IMR-90 (cell line): Measurements from ENCODE around the gene IRX3. TPM values are rescaled to one million over a fixed set of nuclear protein-coding genes. Genes with fewer than 3 reads are reported as not detected.

Experiments used
- ATAC-seq: fragments of 200-7000 bp; cut with Tn5 transposase; 2 replicates; pipeline ENCODE4 v1.9.1; 2020; ENCODE audit warnings: low read depth, mild to moderate bottlenecking, moderate library complexity
- BruUV-seq: library from RNA; stranded (reverse); fragments of 400-500 nt; replicated peaks from 2 replicates; lab custom pipeline; 2021; lab: Mats Ljungman, UMichigan
- CTCF ChIA-PET: fragments of 300-600 bp; formaldehyde crosslinking; extraction: SDS; loops from one replicate; lab custom pipeline; 2021; ENCODE audit warnings: antibody characterized with exemption; lab: Yijun Ruan, JAX
- POLR2A ChIA-PET: fragments of 300-600 bp; sonication (Branson Sonifier 250); formaldehyde crosslinking; loops from one replicate; lab custom pipeline; 2022; ENCODE audit warnings: antibody characterized with exemption; ENCODE audit not compliant: unreplicated experiment; lab: Charles Lee
- DNase-seq: peaks from one replicate; pipeline ENCODE4 v3.0.0; 2013
- H2AFZ ChIP-seq: replicated peaks from 2 replicates; pipeline ENCODE3; 2013; ENCODE audit warnings: low read length, mild to moderate bottlenecking; ENCODE audit not compliant: poor library complexity
- H2AK5ac ChIP-seq: 2 replicates; pipeline ENCODE4 v1.6.1; 2013; ENCODE audit warnings: low read depth, low read length, inconsistent platforms
- H2AK9ac ChIP-seq: replicated peaks from 2 replicates; pipeline ENCODE3; 2013; ENCODE audit warnings: mild to moderate bottlenecking, low read depth, low read length, moderate library complexity; ENCODE audit not compliant: poor library complexity
- H2BK120ac ChIP-seq: 2 replicates; pipeline ENCODE4 v1.6.1; 2013; ENCODE audit warnings: low read depth, low read length, inconsistent platforms
- H2BK15ac ChIP-seq: 3 replicates; pipeline ENCODE4 v1.6.1; 2013; ENCODE audit warnings: low read depth, low read length, inconsistent platforms
- H2BK20ac ChIP-seq: 2 replicates; pipeline ENCODE4 v1.6.1; 2013; ENCODE audit warnings: low read depth, mild to moderate bottlenecking, inconsistent platforms, low read length, moderate library complexity
- H2BK5ac ChIP-seq: 2 replicates; pipeline ENCODE4 v1.6.1; 2013; ENCODE audit warnings: mild to moderate bottlenecking, low read depth, low read length, inconsistent platforms; ENCODE audit not compliant: poor library complexity, severe bottlenecking
- H3K14ac ChIP-seq: replicated peaks from 2 replicates; pipeline ENCODE4 v1.6.1; 2013; ENCODE audit warnings: low read depth, low read length, inconsistent platforms
- H3K18ac ChIP-seq: 2 replicates; pipeline ENCODE4 v1.6.1; 2013; ENCODE audit warnings: low read depth, low read length, control low read depth
- H3K23ac ChIP-seq: 2 replicates; pipeline ENCODE4 v1.6.1; 2013; ENCODE audit warnings: low read depth, low read length, inconsistent platforms
- H3K27ac ChIP-seq: 2 replicates; pipeline ENCODE4 v1.5.1; 2013; ENCODE audit warnings: mild to moderate bottlenecking, control low read depth, low read length; ENCODE audit not compliant: insufficient read depth
- H3K27me3 ChIP-seq: 2 replicates; pipeline ENCODE4 v1.6.1; 2013; ENCODE audit warnings: low read length; ENCODE audit not compliant: control insufficient read depth, insufficient read depth
- H3K36me3 ChIP-seq: 2 replicates; pipeline ENCODE4 v1.6.1; 2013; ENCODE audit warnings: low read length, mixed read lengths; ENCODE audit not compliant: control insufficient read depth, insufficient read depth
- H3K4ac ChIP-seq: 2 replicates; pipeline ENCODE4 v1.6.1; 2013; ENCODE audit warnings: low read depth, low read length, inconsistent platforms
- H3K4me1 ChIP-seq: 2 replicates; pipeline ENCODE4 v1.6.1; 2013; ENCODE audit warnings: low read length, mixed read lengths; ENCODE audit not compliant: control insufficient read depth, insufficient read depth
- H3K4me2 ChIP-seq: 2 replicates; pipeline ENCODE4 v1.6.1; 2013; ENCODE audit warnings: low read depth, mild to moderate bottlenecking, control low read depth, low read length, moderate library complexity
- H3K4me3 ChIP-seq: 2 replicates; pipeline ENCODE4 v1.5.1; 2013; ENCODE audit warnings: low read depth, mild to moderate bottlenecking, control low read depth, low read length, moderate library complexity; ENCODE audit not compliant: insufficient read depth
- H3K56ac ChIP-seq: 2 replicates; pipeline ENCODE4 v1.6.1; 2013; ENCODE audit warnings: low read length, inconsistent platforms; ENCODE audit not compliant: insufficient read depth; ENCODE audit errors: extremely low read depth
- H3K79me1 ChIP-seq, 2 experiments: 2 replicates each; pipeline ENCODE4 v1.6.1; 2013; ENCODE audit warnings: low read length in 2 of 2, inconsistent platforms in 1 of 2, low read depth in 1 of 2
- H3K9ac ChIP-seq: 2 replicates; pipeline ENCODE4 v1.6.1; 2013; ENCODE audit warnings: low read depth, low read length, control low read depth
- H3K9me1 ChIP-seq: 2 replicates; pipeline ENCODE4 v1.6.1; 2013; ENCODE audit warnings: low read length, inconsistent platforms; ENCODE audit not compliant: insufficient read depth
- H3K9me3 ChIP-seq: 2 replicates; pipeline ENCODE4 v1.6.1; 2013; ENCODE audit warnings: low read length; ENCODE audit not compliant: control insufficient read depth, insufficient read depth
- H4K20me1 ChIP-seq: 2 replicates; pipeline ENCODE4 v1.6.1; 2013; ENCODE audit warnings: low read length, inconsistent platforms; ENCODE audit not compliant: insufficient read depth
- H4K5ac ChIP-seq: 2 replicates; pipeline ENCODE4 v1.6.1; 2013; ENCODE audit warnings: mild to moderate bottlenecking, low read depth, low read length, control low read depth
- H4K8ac ChIP-seq, 2 experiments: 2 replicates each; pipeline ENCODE4 v1.6.1; 2013; ENCODE audit warnings: low read depth in 2 of 2, low read length in 2 of 2, control low read depth in 1 of 2, inconsistent platforms in 1 of 2
- H4K91ac ChIP-seq: 2 replicates; pipeline ENCODE4 v1.6.1; 2013; ENCODE audit warnings: low read depth, low read length, inconsistent platforms; ENCODE audit not compliant: insufficient read depth
- BHLHE40 ChIP-seq: fragments of 150-350 bp; IDR thresholded peaks from 2 replicates; pipeline ENCODE4 v1.6.1; 2016; ENCODE audit warnings: mild to moderate bottlenecking, low read depth, low read length
- CEBPB ChIP-seq: IDR thresholded peaks from 2 replicates; pipeline ENCODE4 v1.6.1; 2012; ENCODE audit warnings: low read depth, low read length, improper control_type of control experiment
- CHD1 ChIP-seq: IDR thresholded peaks from 2 replicates; pipeline ENCODE4 v1.6.1; 2012; ENCODE audit warnings: low read depth, low read length, improper control_type of control experiment
- CTCF ChIP-seq: conservative IDR thresholded peaks from 2 replicates; pipeline ENCODE4 v1.5.1; 2012; ENCODE audit warnings: mild to moderate bottlenecking, low read depth, low read length, improper control_type of control experiment
- ELK1 ChIP-seq: fragments of 150-350 bp; IDR thresholded peaks from 2 replicates; pipeline ENCODE4 v1.6.1; 2016; ENCODE audit warnings: low read depth, mild to moderate bottlenecking, low read length, moderate library complexity, borderline replicate concordance
- FOS ChIP-seq: fragments of 150-350 bp; IDR thresholded peaks from 2 replicates; pipeline ENCODE4 v1.6.1; 2016; ENCODE audit warnings: low read depth, low read length
- MAFK ChIP-seq: IDR thresholded peaks from 2 replicates; pipeline ENCODE4 v1.6.1; 2012; ENCODE audit warnings: low read depth, low read length, improper control_type of control experiment
- MAZ ChIP-seq: IDR thresholded peaks from 2 replicates; pipeline ENCODE4 v1.6.1; 2012; ENCODE audit warnings: low read depth, mild to moderate bottlenecking, low read length, improper control_type of control experiment, moderate library complexity, borderline replicate concordance
- MXI1 ChIP-seq: IDR thresholded peaks from 2 replicates; pipeline ENCODE4 v1.6.1; 2012; ENCODE audit warnings: low read depth, mild to moderate bottlenecking, low read length, moderate library complexity, borderline replicate concordance
- NFE2L2 ChIP-seq: fragments of 150-350 bp; IDR thresholded peaks from 2 replicates; pipeline ENCODE4 v1.6.1; 2016; ENCODE audit warnings: low read depth, mild to moderate bottlenecking, low read length
- POLR2A ChIP-seq: IDR thresholded peaks from 2 replicates; pipeline ENCODE4 v1.6.1; 2012; ENCODE audit warnings: mild to moderate bottlenecking, low read depth, low read length
- RAD21 ChIP-seq: IDR thresholded peaks from 2 replicates; pipeline ENCODE4 v1.6.1; 2012; ENCODE audit warnings: low read length, improper control_type of control experiment
- RCOR1 ChIP-seq: IDR thresholded peaks from 2 replicates; pipeline ENCODE4 v1.6.1; 2012; ENCODE audit warnings: mild to moderate bottlenecking, low read length, improper control_type of control experiment; ENCODE audit not compliant: insufficient replicate concordance
- RFX5 ChIP-seq: IDR thresholded peaks from 2 replicates; pipeline ENCODE4 v1.8.0; 2012; ENCODE audit warnings: low read depth, mild to moderate bottlenecking, low read length, moderate library complexity
- SMC3 ChIP-seq: fragments of 150-350 bp; IDR thresholded peaks from 2 replicates; pipeline ENCODE4 v1.6.1; 2016; ENCODE audit warnings: low read depth, mild to moderate bottlenecking, antibody characterized with exemption, low read length, moderate library complexity
- USF2 ChIP-seq: fragments of 150-350 bp; IDR thresholded peaks from 2 replicates; pipeline ENCODE4 v1.6.1; 2017; ENCODE audit warnings: mild to moderate bottlenecking, antibody characterized with exemption, low read length, low read depth
- WGBS, 2 experiments: methylation state at CpG; one replicate each; pipeline versions ENCODE4 v1.1.5 to v1.1.7; 2013; ENCODE audit warnings: missing lambda C conversion rate in 2 of 2; ENCODE audit not compliant: insufficient read length in 1 of 2; ENCODE audit errors: extremely low coverage in 2 of 2; 5-methylcytosine and 5-hydroxymethylcytosine counted together
- dilution Hi-C: fragments of 300-500 bp; cut with HindIII; formaldehyde crosslinking; loops from one replicate; pipeline ENCODE4 v1.14.3; 2018; ENCODE audit warnings: low sequenced_read_pairs; ENCODE audit not compliant: unreplicated experiment
- in situ Hi-C: fragments of 300-500 bp; cut with MboI; formaldehyde crosslinking; loops from 3 replicates; pipeline ENCODE4 v1.14.3; 2019; ENCODE audit warnings: low sequenced_read_pairs, inconsistent platforms, mixed read lengths
- intact Hi-C: fragments of 100-400 bp; cut with micrococcal nuclease; formaldehyde crosslinking; loops from 2 replicates; pipeline ENCODE4 v1.10.0; 2022
- polyA plus RNA-seq, 3 experiments: library from polyadenylated mRNA; depleted of rRNA; stranded (reverse); fragments of >200 nt; gene quantifications; 2 replicates each; pipeline ENCODE4 v1.2.3, GENCODE V29; 2012; ENCODE audit warnings: low replicate concordance in 1 of 3
- total RNA-seq: library from RNA; depleted of rRNA; stranded (reverse); fragments of >200 nt; gene quantifications from 2 replicates; pipeline ENCODE4 v1.2.3, GENCODE V29; 2012

Gene IRX3
- total and polyA plus RNA-seq, 2 of the 4 experiments (the other 2 are of a cell fraction): not detected

GRCh38 chr16:54288835-54289241, 2.3 kb upstream of the IRX3 start:
- ATAC-seq: no peak
- no peak overlapping the region for H2AFZ ChIP-seq
- no peaks in the 10 kb centered on the region for H4K20me1 ChIP-seq
- 0% methylated on average over 9 of the region's 25 CpGs; no CpG with 5 or more reads in 1 of the 2 experiments for WGBS, 2 experiments
- H3K79me1 ChIP-seq: no peaks in the 10 kb centered on the region
- TF ChIP-seq BHLHE40 (no peak), MAFK (no peak), MAZ (no peak), FOS (no peak), CTCF (no peak), RAD21 (no peak), RFX5 (no peak), ELK1 (no peak), NFE2L2 (no peak), POLR2A (no peak), RCOR1 (no peak), MXI1 (no peak), USF2 (no peak), CHD1 (no peak), SMC3 (no peak), CEBPB (no peak)
- no peak overlapping the region for H2BK120ac ChIP-seq
- no peak overlapping the region for H4K91ac ChIP-seq
- H3K4ac ChIP-seq: no peak overlapping the region
- POLR2A ChIA-PET: no interaction called here
- peaks cover 21% of the 10 kb centered on the region for H3K9me3 ChIP-seq
- H3K27ac ChIP-seq: no peak overlapping the region
- H3K56ac ChIP-seq: no peak overlapping the region
- H4K8ac ChIP-seq: no peak overlapping the region
- no peak overlapping the region for H3K18ac ChIP-seq
- H3K27me3 ChIP-seq: peaks cover 87% of the 10 kb centered on the region
- no peak overlapping the region for H2BK15ac ChIP-seq
- no peak overlapping the region for H3K9ac ChIP-seq
- CTCF ChIA-PET: no interaction called here
- dilution Hi-C loops: no loop called here
- H3K9me1 ChIP-seq: no peaks in the 10 kb centered on the region
- H2BK20ac ChIP-seq: no peak overlapping the region
- no peak overlapping the region for H2BK5ac ChIP-seq
- no peak overlapping the region for H2AK5ac ChIP-seq
- intact Hi-C loops: loop anchor here (10.0 kb wide), 3 partner anchors 344 to 646 kb away; partner anchors contain the start of gene IRX5
- H3K23ac ChIP-seq: no peak overlapping the region
- H3K14ac ChIP-seq: no peak overlapping the region
- in situ Hi-C loops: loop anchor here (10.0 to 25.0 kb wide), 3 partner anchors 527 to 734 kb away; partner anchors contain the start of gene IRX5
- no peak overlapping the region for H3K4me3 ChIP-seq
- no TSS peak for BruUV-seq
- no peaks in the 10 kb centered on the region for H3K36me3 ChIP-seq
- no peak for DNase-seq
- no peak overlapping the region for H4K5ac ChIP-seq
- no peak overlapping the region for H3K4me2 ChIP-seq
- H3K4me1 ChIP-seq: peaks cover 2% of the 10 kb centered on the region; the same call in 1 of the 2 replicates
- no peak overlapping the region for H2AK9ac ChIP-seq
